GM18870 (cell line): ENCODE data around the gene PLPPR4.
"Not testable (repeated sequence)": the region's sequence is repeated elsewhere in the genome, so short reads cannot be mapped to it uniquely, and the experiment has no call there.

Experiments
- ATAC-seq: cut with Tn5 transposase; IDR thresholded peaks from one replicate; pipeline ENCODE4 v1.9.1; 2021; ENCODE audit warnings: moderate library complexity; ENCODE audit not compliant: unreplicated experiment

Gene PLPPR4

GRCh38 chr1:99268021-99268420, 3.7 kb downstream of the PLPPR4 start:
- ATAC-seq = no peak

- ATAC-seq = no peak
Observed at GRCh38 chr1:99269321-99269720, 5.0 kb downstream of the PLPPR4 start.

GRCh38 chr1:99270646-99271045, 6.4 kb downstream of the PLPPR4 start:
- no peak for ATAC-seq

GRCh38 chr1:99271249-99271648, 7.0 kb downstream of the PLPPR4 start:
- no peak for ATAC-seq

- no peak for ATAC-seq
Observed at GRCh38 chr1:99277066-99277465, 12.8 kb downstream of the PLPPR4 start.

- ATAC-seq = no peak
Observed at GRCh38 chr1:99279525-99279924, 15.2 kb downstream of the PLPPR4 start.

GRCh38 chr1:99281105-99281504, 16.8 kb downstream of the PLPPR4 start:
- no peak for ATAC-seq

- no peak for ATAC-seq
Observed at GRCh38 chr1:99282536-99282935, 18.2 kb downstream of the PLPPR4 start.

- not testable (repeated sequence) for ATAC-seq
Observed at GRCh38 chr1:99283521-99283920, 19.2 kb downstream of the PLPPR4 start.

- no peak for ATAC-seq
Observed at GRCh38 chr1:99292886-99293285, 28.6 kb downstream of the PLPPR4 start.

- ATAC-seq = no peak
Observed at GRCh38 chr1:99297923-99298322, 33.6 kb downstream of the PLPPR4 start.

- no peak for ATAC-seq
Observed at GRCh38 chr1:99304725-99305282, 40.5 kb downstream of the PLPPR4 start.

- ATAC-seq = no peak
Observed at GRCh38 chr1:99305626-99306025, 41.3 kb downstream of the PLPPR4 start.

- no peak for ATAC-seq
Observed at GRCh38 chr1:99306056-99306455, 41.8 kb downstream of the PLPPR4 start.

GRCh38 chr1:99306644-99307043, 42.4 kb downstream of the PLPPR4 start:
- ATAC-seq = no peak

- ATAC-seq = no peak
Observed at GRCh38 chr1:99315305-99315704, 51.0 kb downstream of the PLPPR4 start.

GRCh38 chr1:99326215-99326949, 62.1 kb downstream of the PLPPR4 start:
- no peak for ATAC-seq

- ATAC-seq = no peak
Observed at GRCh38 chr1:99327357-99327756, 63.1 kb downstream of the PLPPR4 start.

- ATAC-seq = no peak
Observed at GRCh38 chr1:99328171-99328570, 63.9 kb downstream of the PLPPR4 start.

- ATAC-seq = no peak
Observed at GRCh38 chr1:99331083-99331482, 66.8 kb downstream of the PLPPR4 start.

GRCh38 chr1:99331636-99332035, 67.3 kb downstream of the PLPPR4 start:
- no peak for ATAC-seq

- no peak for ATAC-seq
Observed at GRCh38 chr1:99332561-99332960, 68.3 kb downstream of the PLPPR4 start.

GRCh38 chr1:99334991-99335390, 70.7 kb downstream of the PLPPR4 start:
- ATAC-seq = no peak
